WTC11 (cell line): ENCODE data around the gene CEP85. TPM values are rescaled to one million over a fixed set of nuclear protein-coding genes. Genes with fewer than 3 reads are reported as not detected.

Experiments used
- ATAC-seq: fragments of 200-7000 bp; cut with Tn5 transposase; 2 replicates; pipeline ENCODE4 v1.10.0; 2021; ENCODE audit warnings: mild to moderate bottlenecking, moderate library complexity
- CTCF ChIA-PET: fragments of 300-600 bp; sonication (Branson Sonifier 250); formaldehyde crosslinking; loops from one replicate; lab custom pipeline; 2021; ENCODE audit warnings: antibody characterized with exemption; lab: Charles Lee
- POLR2A ChIA-PET: fragments of 350-600 bp; sonication (Branson Sonifier 250); formaldehyde crosslinking; loops from one replicate; lab custom pipeline; 2021; ENCODE audit warnings: antibody characterized with exemption; lab: Charles Lee
- DNase-seq: peaks from one replicate; pipeline ENCODE4 v3.0.0; 2021; ENCODE audit warnings: low spot score
- H3K27ac Mint-ChIP-seq: 2 replicates; pipeline ENCODE4 v1.8.0; 2021; ENCODE audit warnings: mixed read lengths
- H3K27me3 Mint-ChIP-seq: 2 replicates; pipeline ENCODE4 v1.8.0; 2021; ENCODE audit warnings: low read depth, mild to moderate bottlenecking, moderate library complexity, mixed read lengths
- H3K36me3 Mint-ChIP-seq: 2 replicates; pipeline ENCODE4 v1.8.0; 2021; ENCODE audit warnings: mixed read lengths
- H3K4me1 Mint-ChIP-seq: 2 replicates; pipeline ENCODE4 v1.8.0; 2022; ENCODE audit warnings: mixed read lengths
- H3K4me3 Mint-ChIP-seq: 2 replicates; pipeline ENCODE4 v1.8.0; 2021; ENCODE audit warnings: mild to moderate bottlenecking, moderate library complexity, mixed read lengths
- H3K9me3 Mint-ChIP-seq: 2 replicates; pipeline ENCODE4 v1.8.0; 2021; ENCODE audit warnings: mixed read lengths
- AFF4 ChIP-seq: sonication (generic); formaldehyde crosslinking; IDR thresholded peaks from 2 replicates; pipeline ENCODE4 v1.8.1; 2023; ENCODE audit warnings: mild to moderate bottlenecking, missing genetic modification reagents, borderline replicate concordance
- ATF3 ChIP-seq: sonication (generic); formaldehyde crosslinking; conservative IDR thresholded peaks from 2 replicates; pipeline ENCODE4 v1.8.1; 2022; ENCODE audit warnings: mild to moderate bottlenecking, missing genetic modification reagents
- CREB1 ChIP-seq: sonication (generic); formaldehyde crosslinking; IDR thresholded peaks from 2 replicates; pipeline ENCODE4 v1.8.0; 2023; ENCODE audit warnings: mild to moderate bottlenecking, missing genetic modification reagents
- EMX1 ChIP-seq: fragments of 250-450 bp; sonication (Bioruptor Pico); IDR thresholded peaks from 2 replicates; pipeline ENCODE4 v1.8.0; 2021; ENCODE audit warnings: mild to moderate bottlenecking
- GRHL2 ChIP-seq: fragments of 250-450 bp; sonication (Bioruptor Pico); IDR thresholded peaks from 2 replicates; pipeline ENCODE4 v1.8.0; 2022; ENCODE audit warnings: mild to moderate bottlenecking, moderate library complexity; ENCODE audit not compliant: insufficient replicate concordance, severe bottlenecking
- JAZF1 ChIP-seq: fragments of 250-450 bp; sonication (Bioruptor Pico); IDR thresholded peaks from 2 replicates; pipeline ENCODE4 v1.9.0; 2021; ENCODE audit warnings: moderate library complexity, mild to moderate bottlenecking, inconsistent platforms
- MXD4 ChIP-seq: fragments of 250-450 bp; sonication (Bioruptor Pico); IDR thresholded peaks from 2 replicates; pipeline ENCODE4 v1.8.0; 2021; ENCODE audit warnings: mild to moderate bottlenecking, moderate library complexity, borderline replicate concordance
- MYBL2 ChIP-seq: sonication (generic); formaldehyde crosslinking; IDR thresholded peaks from 2 replicates; pipeline ENCODE4 v1.8.1; 2023; ENCODE audit warnings: mild to moderate bottlenecking, moderate library complexity, missing genetic modification reagents
- NR3C1 ChIP-seq: sonication (generic); formaldehyde crosslinking; conservative IDR thresholded peaks from 2 replicates; pipeline ENCODE4 v1.8.1; 2023; ENCODE audit warnings: low read depth, mild to moderate bottlenecking, missing genetic modification reagents
- OVOL2 ChIP-seq: fragments of 250-450 bp; sonication (Bioruptor Pico); IDR thresholded peaks from 2 replicates; pipeline ENCODE4 v1.9.0; 2021; ENCODE audit warnings: mild to moderate bottlenecking, borderline replicate concordance
- SP1 ChIP-seq: sonication (generic); formaldehyde crosslinking; conservative IDR thresholded peaks from 2 replicates; pipeline ENCODE4 v1.8.1; 2022; ENCODE audit warnings: missing genetic modification reagents
- USF1 ChIP-seq: sonication (generic); formaldehyde crosslinking; IDR thresholded peaks from 2 replicates; pipeline ENCODE4 v1.8.0; 2022; ENCODE audit warnings: mild to moderate bottlenecking, missing genetic modification reagents
- ZNF121 ChIP-seq: sonication (generic); formaldehyde crosslinking; IDR thresholded peaks from 2 replicates; pipeline ENCODE4 v1.8.0; 2023; ENCODE audit warnings: missing genetic modification reagents
- ZNF281 ChIP-seq: sonication (generic); formaldehyde crosslinking; IDR thresholded peaks from 2 replicates; pipeline ENCODE4 v1.8.0; 2023; ENCODE audit warnings: mild to moderate bottlenecking, missing genetic modification reagents
- ZNF317 ChIP-seq: sonication (generic); formaldehyde crosslinking; IDR thresholded peaks from 2 replicates; pipeline ENCODE4 v1.8.1; 2023; ENCODE audit warnings: low read depth, mild to moderate bottlenecking, moderate library complexity, missing genetic modification reagents, borderline replicate concordance
- ZNF416 ChIP-seq: fragments of 250-450 bp; sonication (Bioruptor Pico); IDR thresholded peaks from 2 replicates; pipeline ENCODE4 v1.9.0; 2021; ENCODE audit warnings: mild to moderate bottlenecking, inconsistent platforms
- total RNA-seq: library from RNA; stranded (reverse); gene quantifications from 3 replicates; pipeline ENCODE4 v1.2.3, GENCODE V29; 2021

CEP85 gene
- total RNA-seq, 1 experiment from 2014 or later, result 40.8 TPM

GRCh38 chr1:26295194-26296138 is 61.5 kb downstream of the CEP85 start (continued):
- no peak for TF ChIP-seq ZNF281

- ChIA-PET POLR2A (no interaction called here), CTCF (interaction anchor here (0.9 to 2.2 kb wide), 2 partner anchors 11 to 25 kb away, joined by 3 to 10 read pairs; no protein-coding TSS in a partner anchor)
- no peaks in the 10 kb centered on the region for H3K27me3 Mint-ChIP-seq
- peak overlapping the region; percentile 86 for H3K27ac Mint-ChIP-seq
- no peak overlapping the region for H3K4me3 Mint-ChIP-seq
- H3K4me1 Mint-ChIP-seq, result peaks cover 3% of the 10 kb centered on the region
- no peak for TF ChIP-seq EMX1 (CRISPR knock-in tag)
- no peak for TF ChIP-seq AFF4 (CRISPR knock-in tag)
- TF ChIP-seq USF1, result no peak
- TF ChIP-seq MXD4 (CRISPR knock-in tag), result no peak
- no peak for TF ChIP-seq ZNF416 (CRISPR knock-in tag)
- no peak for TF ChIP-seq GRHL2 (CRISPR knock-in tag)
- TF ChIP-seq NR3C1 (CRISPR knock-in tag), result no peak
- no peak for TF ChIP-seq JAZF1
- TF ChIP-seq ZNF317, result no peak
- TF ChIP-seq CREB1 (CRISPR knock-in tag), result no peak
- no peak for TF ChIP-seq SP1 (CRISPR knock-in tag)
- no peak for TF ChIP-seq OVOL2
- no peak for TF ChIP-seq ATF3 (CRISPR knock-in tag)
- no peak for TF ChIP-seq ZNF121 (CRISPR knock-in tag)
- no peak for TF ChIP-seq MYBL2
- H3K9me3 Mint-ChIP-seq, result no peaks in the 10 kb centered on the region
- H3K36me3 Mint-ChIP-seq, result no peaks in the 10 kb centered on the region
- no peak for DNase-seq
- ATAC-seq, result no peak
Measured at GRCh38 chr1:26296340-26297056, 62.5 kb downstream of the CEP85 start.
